HCT116 (cell line): Measurements from ENCODE around the gene CRYBB1.

Source experiments
- CTCF ChIP-seq, 3 experiments: fragments of 200-600 bp in 1 of 3; sonication (generic) in 1 of 3; IDR thresholded peaks in 2 of 3; conservative IDR thresholded peaks in 1 of 3; 2 replicates each; pipeline ENCODE4 v1.5.1; 2012 to 2017; ENCODE audit warnings: low read depth in 2 of 3, low read length in 2 of 3, antibody characterized with exemption in 1 of 3, borderline replicate concordance in 1 of 3, control low read depth in 1 of 3, mild to moderate bottlenecking in 1 of 3, mixed read lengths in 1 of 3, mixed run types in 1 of 3, moderate library complexity in 1 of 3; ENCODE audit not compliant: insufficient read depth in 1 of 3
- REST ChIP-seq: IDR thresholded peaks from 2 replicates; pipeline ENCODE4 v1.6.1; 2012; ENCODE audit warnings: low read depth

- TF ChIP-seq REST (no peak), CTCF (IDR thresholded peaks at IDR 0.05 in 2 of 3, conservative IDR thresholded peaks at IDR 0.05 in 1 of 3; ENCODE audit: borderline replicate concordance in 1 of 3, insufficient read depth in 1 of 3, low read depth in 2 of 3, low read length in 2 of 3) (no peak)
Observed at GRCh38 chr22:26559961-26560575, 57.8 kb downstream of the CRYBB1 start.
